Stimulated activated CD8-positive, alpha-beta memory T cell treated with anti-CD3 and anti-CD28 coated beads, Interleukin-4, amount 100 ng/mL, for 1 hour (primary cell): ENCODE results near the gene DOCK6.

Experiments
- DNase-seq, 2 donors: peaks; one replicate each; pipeline ENCODE4 v3.0.0-alpha.2; 2020; ENCODE audit warnings: low read depth in 2 of 2, low spot score in 1 of 2

DOCK6 gene

DNA sequence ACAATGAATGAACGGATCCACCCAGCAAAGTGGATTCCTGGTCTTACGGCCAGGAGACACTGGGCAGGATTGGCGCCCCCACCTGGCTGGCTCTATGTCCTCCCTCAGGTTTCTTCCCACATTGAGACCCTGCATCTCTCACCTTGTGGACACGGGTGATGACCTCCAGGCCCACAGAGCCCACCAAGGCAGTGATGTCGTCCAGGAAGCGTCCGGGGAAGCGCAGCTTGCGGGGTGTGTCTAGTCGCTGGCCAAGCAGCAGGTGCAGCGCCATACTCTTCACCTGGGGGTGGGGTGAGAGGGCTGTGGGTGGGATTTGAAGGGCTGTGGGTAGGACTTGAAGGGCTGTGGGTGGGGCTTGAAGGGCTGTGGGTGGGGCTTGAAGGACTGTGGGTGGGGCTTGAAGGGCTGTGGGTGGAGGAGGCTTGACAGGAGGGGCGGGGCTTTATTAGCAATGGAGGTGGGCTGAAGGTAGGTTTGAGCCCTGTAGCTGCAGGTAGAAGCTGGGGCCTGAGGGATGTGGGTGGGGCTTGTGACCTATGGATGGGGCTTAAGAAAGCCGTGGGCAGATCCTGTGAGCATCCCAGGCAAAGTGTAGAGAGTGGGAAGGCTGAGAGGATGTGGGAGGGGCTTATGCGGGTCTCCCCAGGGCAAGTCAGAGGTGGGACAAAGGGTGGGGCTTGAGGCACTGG lies 35.0 kb downstream of the DOCK6 start:
- no peak for DNase-seq

DNA sequence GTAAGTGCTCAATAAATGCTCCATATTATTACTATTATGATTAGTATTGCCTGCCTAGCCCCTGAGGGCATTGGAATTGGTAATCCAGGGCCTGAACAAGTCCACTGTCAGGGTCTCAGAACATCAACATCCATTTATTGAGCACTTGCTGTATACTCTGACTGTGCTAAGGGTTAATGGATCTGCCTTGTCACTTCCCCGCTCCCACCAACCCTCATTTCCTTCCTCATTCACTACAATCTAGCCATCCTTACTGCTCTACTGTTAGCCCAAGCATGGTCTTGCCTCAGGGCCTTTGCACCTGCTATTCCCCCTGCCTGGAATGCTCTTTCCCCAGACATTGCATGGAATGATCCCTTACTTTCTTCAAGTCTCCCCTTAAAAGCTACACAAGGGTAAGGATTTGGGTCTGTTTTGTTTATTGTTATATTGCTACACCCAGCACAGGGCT lies 35.6 kb downstream of the DOCK6 start:
- DNase-seq = no peak

DNA sequence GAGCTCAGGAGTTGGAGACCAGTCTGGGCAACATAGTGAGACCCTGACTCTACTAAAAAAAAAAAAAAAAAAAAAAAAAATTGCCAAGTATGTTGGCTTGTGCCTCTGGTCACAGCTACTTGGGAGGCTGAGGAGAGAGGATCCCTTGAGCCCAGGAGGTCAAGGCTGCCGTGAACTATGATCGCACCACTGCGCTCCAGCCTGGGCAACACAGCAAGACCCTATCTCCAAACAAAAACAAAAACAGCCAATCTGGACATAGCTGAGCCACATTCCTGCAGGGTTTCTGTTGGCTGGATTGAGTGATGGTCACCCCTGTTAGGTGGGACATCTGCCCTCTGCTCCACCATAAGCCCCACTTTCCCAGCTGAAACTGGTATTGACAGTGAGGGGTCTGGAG lies 36.5 kb downstream of the DOCK6 start:
- no peak for DNase-seq

DNA sequence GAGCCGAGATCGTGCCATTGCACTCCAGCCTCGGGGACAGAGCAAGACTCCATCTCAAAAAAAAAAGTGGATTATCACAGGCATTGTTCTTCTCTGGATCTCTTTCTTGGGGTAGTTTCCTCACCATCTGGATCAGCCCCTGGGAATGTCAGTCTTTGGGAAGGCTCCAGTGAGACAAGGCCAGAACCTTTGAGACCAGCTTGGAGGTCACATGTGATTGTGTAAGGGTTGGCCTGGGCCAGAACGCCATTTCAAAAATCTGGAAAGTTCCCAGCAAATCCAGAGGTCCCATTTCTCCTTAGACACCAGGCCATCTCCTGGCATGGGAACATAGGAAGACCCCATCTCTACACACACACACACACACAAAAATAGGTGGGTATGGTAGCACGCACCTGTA lies 37.2 kb downstream of the DOCK6 start:
- no peak for DNase-seq

DNA sequence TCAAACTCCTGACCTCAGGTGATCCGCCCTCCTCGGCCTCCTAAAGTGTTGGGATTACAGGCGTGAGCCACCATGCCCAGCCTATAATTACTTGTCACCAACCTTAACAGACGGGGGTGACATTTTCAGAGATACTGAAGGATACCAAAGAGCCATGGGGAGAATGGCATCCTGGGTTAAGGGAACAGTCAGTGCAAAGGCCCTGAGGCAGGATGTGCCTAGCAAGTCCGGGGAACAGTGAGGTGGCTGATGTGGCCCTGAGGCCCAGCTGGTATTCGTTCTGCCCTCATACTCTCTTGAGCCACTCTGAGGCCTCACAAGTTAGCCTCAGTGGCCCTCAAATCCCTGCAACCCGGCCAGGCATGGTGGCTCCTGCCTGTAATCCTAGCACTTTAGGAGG lies 37.9 kb downstream of the DOCK6 start:
- DNase-seq = no peak

DNA sequence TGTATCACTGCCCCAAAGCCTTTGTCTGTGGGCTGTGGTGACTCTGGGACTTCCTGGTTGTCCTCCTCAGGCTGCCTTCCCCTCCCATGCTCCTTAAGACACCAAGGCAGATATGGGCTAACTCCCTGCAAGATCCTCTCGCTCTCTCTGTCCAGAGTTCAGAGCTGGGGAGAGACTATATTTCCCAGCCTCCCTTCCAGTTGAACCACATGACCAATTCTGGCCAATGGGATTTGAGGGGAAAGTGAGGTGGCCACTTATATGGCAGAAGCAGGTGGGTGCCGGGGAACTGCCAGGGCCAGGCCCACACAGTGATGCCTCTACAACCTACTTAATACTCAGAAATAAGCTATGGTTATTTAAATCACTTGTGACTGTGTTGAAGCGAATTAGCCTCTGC lies 39.1 kb downstream of the DOCK6 start:
- no peak for DNase-seq

DNA sequence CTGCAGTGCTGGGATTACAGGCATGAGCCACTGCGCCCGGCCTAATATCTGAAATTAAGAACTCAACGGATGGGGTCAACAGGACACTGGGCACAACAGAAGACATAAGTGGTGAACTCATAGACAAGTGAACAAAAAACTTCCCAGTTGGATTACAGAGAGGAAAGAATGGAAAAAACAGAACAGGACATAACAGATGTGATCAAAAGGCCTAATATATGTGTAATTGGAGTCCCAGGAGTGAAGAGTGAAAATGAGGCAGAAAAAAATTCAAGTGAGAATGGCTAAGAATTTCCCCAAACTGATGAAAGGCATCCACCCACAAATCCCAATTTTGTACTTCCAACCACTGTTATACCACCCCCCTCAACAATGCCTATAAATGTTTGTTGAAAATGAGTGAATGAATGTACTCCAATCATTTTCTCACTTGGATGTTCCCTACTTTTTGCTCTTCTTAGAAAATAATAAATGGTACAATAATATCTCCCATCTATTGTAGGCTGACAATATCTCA lies 41.2 kb downstream of the DOCK6 start:
- DNase-seq = no peak

DNA sequence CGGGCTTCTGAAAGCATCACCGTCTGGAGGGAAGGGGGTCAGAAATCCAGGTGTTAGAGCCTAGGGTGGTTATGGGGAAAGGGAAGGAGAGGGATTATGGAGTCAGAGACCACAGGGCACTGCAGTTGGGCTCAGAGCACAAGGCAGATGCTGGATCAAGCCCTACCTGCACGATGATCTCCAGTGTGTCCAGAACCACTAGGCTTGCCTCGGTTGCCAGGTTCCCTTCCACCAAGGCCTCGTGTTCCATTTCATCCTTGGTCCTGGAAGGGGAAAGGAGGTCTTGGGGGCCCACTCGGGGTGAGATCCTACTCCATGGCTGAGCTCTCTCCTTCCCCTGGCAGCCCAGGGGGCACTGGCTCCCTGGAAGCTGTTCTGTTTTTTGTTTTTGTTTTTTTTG lies 47.9 kb downstream of the DOCK6 start:
- no peak for DNase-seq

DNA sequence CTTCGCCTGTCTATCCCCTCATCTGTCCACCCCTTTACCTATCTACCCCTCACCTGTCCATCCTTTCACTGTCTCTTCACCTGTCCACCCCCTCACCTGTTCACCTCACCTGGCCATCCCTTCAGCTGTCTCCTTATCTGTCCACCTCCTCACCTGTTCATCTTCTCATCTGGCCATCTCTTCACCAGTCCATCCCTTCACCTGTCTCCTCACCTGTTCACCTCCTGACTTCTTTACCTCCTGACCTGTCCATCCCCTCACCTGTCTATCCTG lies 51.7 kb downstream of the DOCK6 start:
- DNase-seq = no peak

DNA sequence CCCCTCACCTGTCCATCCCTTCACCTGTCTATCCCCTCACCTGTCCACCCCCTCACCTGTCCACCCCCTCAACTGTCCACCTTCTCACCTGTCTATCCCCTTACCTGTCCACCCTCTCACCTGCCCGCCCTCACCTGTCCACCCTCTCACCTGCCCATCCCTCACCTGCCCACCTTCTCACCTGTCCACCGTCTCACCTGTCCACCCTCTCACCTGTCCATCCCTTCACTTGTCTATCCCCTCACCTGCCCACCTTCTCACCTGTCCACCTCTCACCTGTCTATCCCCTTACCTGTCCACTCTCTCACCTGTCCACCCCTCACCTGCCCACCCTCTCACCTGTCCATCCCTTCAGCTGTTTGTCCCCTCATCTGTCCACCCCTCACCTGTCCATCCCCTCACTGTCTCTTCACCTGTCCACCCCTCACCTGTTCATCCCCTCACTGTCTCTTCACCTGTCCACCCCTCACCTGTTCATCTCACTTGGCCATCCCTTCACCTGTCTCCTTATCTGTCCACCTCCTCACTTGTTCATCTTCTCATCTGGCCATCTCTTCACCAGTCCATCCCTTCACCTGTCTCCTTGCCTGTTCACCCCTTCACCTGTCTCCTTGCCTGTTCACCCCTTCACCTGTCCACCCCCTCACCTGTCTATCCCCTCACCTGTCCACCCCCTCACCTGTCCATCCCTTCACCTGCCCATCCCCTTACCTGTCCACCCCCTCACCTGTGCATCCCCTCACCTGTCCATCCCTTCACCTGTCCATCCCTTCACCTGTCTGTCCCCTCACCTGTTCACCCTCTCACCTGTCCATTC lies 52.3 kb downstream of the DOCK6 start:
- no peak for DNase-seq

DNA sequence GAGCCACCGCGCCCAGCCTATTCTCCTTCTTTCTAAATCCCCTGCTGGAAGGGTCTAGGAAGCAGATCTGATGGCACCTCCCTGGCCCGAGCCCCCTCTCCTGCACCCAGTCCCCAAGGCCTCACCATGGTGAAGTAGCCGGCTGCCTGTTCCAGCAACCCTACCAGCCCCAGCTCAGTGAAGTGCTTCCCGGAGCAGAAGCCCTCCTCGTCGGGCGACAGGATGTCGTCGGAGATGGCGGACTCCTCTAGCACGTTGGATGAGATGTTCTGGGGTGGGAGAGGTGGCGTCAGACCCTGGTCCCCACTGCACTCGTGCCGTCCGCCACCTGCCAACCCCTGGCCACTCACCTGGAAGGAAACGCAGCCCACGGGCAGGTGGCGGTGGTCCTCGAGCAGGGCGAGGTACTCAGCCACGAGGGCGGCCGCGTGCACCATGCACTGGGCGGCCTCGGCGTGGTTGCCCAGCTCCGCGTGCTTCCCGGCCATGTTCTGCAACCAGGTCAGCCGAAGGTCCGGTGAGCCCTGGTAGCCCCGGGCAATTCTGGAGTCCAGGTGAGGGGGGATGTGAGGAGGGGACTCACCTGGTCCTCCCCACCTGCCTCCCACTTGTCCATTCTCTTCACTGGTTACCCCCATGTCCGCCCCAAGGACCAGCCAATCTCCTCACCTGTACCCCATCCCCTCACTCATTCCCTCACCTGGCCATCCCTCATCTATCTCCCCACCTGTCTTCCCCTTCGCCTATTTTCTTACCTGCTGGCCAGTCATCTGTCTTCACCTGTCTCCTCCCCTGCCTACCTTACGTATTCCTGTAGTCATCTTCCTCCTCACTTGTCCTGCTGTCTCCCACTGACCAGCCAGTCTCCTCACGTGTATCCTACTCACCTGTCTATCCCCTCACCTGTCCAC lies 53.5 kb downstream of the DOCK6 start:
- DNase-seq = no peak

DNA sequence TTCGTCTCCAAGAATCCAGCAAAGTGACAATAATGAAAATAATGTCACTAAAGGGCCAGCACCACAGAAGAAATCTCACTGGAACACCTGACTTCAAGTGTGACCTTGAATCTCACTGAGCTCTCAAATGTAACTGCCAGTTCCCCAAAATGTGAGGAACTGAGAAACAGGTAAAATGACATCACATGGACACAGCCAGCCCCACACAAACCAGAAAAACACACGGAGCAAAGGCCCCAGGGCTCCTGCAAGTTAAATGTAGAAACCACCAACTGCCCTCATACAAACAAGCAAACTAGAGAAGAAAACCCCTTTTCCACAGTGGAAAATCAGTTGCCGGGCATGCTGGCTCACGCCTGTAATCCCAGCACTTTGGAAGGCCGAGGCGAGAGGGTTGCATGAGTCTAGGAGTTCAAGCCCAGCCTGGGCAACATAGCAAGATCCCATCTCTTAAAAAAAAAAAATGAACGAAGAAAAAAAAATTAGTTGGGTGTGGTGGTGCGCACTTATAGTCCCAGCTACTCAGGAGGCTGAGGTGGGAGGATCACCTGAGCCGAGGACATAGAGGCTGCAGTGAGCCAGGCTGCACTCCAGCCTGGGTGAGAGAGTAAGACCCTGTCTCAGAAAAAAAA lies 56.3 kb downstream of the DOCK6 start:
- DNase-seq = no peak

DNA sequence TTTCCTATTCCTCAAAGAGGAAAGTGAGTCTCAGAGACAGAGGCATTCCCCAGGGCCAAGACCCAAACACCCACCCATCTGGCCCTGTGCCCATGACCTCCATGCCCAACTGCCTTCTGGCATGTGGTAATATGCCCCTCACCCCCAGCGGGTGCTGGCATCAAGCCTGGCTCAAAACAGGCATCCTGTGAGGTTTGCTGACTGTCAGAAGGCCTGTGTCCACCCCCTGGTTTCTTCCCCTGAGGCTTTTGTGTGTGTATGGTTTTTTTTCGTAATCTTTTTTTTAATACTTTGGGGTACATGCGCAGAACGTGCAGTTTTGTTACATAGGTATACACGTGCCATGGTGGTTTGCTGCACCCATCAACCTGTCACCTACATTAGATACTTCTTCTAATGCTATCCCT lies 57.4 kb downstream of the DOCK6 start:
- no peak for DNase-seq

DNA sequence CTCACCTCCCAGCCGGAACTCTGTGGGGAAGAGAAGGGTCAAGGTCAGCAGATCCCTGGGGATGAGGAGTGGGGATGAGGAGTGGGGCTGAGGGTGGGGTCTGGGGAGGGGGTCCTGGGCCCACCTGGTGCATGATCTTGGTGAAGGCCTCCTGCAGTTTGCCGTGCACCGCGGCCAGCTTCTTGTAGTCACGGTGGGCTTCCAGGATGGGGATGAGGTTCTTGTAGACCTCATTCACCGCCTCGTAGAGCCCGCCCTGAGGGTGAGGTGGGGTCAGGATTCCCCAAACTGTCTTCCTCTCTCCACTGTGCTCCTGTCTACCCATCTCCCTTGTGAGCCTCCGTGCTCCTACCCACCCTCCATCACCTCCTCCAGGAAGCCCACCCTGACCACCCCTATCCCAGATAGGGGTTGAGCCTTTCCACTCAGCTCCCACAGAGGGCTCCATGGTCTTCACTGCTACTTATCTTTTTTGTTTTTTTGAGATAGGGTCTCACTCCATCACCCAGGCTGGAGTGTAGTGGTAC lies 58.2 kb downstream of the DOCK6 start:
- no peak for DNase-seq

DNA sequence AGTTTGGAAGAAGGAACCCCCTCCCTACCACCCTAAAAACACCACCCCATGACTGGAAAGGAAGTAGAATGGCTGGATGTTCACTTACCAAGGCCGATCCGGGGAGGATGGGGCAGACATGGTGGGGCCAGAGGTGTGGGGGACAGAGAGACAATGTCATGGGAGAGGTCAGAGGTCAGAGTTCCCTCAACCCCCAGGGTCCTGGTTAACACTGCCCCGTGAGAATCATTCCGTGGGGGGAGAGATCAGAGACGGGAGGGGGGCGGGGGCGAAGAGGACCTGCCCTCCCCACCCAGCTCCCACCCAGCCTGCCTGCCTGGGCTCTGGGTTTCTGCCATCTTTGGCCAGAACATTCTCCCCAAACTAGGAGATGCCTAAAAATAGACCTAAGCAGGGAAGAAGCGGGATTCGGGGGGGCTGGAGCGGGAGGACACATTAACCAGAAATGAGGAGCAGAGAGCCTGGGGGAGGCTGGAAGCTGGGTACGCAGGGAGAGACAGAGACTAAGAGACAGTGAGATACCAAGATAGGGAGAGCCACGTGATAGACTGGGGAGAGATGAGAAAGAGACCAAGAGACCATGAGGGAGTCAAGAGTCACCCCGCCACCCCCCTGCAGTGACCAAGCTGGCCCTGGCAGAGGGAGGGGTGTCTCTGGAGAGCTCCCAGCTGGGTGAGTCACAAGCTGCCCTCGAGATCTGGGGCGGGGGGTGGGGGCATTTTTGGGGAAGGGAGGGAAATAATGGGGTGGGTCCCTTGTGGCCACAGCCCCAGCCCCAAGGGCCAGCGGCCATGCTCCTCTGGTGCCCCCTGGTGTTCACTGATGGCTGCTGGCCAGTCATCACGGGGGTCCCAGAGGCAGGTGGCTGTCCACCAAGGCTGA lies 58.9 kb downstream of the DOCK6 start:
- no peak for DNase-seq

DNA sequence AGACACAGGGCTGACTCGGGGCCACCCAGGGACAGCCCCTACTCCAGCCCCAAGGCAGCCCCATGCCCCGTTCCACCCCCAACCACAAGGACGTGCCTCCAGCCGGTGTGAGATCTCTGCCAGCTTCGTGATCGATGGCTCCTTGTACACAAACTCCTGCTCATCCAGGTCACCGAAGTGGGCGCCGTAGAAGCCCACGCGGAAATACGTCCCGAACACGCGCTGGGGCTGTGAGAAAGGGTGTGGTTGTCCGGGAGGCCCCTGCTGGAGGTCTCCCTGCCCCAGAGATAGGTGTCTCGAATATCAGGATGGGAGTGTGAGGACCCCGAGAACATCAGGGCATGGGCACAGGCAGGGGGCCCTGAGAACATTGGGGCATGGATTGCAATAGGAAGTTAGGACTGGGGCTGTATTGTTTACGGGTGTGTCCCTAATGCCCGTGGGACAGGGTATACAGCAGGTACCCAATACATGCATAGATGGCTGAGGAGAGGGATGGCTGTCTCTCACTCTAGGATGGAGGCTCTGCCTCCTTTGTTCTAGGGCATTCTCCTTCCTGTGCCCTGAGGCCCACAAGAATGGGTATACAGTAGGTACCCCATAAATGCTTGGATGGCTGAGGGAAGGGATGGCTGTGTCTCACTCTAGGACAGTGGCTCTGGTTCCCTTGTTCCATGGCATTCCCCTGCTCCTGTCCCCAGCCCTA lies 59.7 kb downstream of the DOCK6 start:
- no peak for DNase-seq

DNA sequence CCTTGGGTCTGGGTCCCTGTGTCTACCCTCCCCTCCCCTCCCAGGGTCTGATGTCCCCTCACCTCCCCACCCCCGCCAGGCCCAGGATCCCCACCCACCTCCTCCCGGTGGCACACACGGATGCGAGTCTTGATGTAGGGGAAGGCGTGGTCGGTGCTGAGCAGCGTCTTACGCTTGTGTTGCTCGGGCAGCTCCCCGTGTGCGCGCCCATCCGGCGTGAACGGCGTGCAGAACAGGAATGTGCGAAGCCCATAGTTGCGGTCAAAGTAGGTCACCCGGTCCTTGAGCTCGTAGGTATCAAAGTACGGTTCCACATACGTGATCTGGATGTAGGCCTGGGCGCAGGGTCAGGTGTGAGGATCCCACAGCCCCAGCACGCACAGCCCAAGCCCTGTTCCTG lies 60.5 kb downstream of the DOCK6 start:
- no peak for DNase-seq

DNA sequence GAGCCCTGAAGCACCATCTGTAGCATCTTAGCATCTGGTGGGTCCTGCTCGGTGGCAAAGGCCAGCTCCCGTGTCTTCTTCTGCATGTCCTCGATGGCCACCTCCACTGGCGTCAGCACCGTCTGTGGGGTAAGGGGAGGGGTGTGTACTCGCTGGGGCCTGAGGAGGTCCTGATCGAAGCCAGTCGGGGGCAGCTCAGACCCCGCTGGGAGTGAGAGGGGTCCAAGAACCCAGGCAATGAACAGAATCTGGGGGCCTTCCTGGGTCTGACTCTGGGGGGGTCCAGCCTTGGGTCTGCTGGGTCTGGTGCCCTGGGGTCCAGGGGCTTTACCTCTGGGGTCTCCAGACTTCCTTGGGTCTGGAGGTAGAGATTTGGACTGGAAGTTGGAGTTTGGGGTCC lies 61.4 kb downstream of the DOCK6 start:
- no peak for DNase-seq

DNA sequence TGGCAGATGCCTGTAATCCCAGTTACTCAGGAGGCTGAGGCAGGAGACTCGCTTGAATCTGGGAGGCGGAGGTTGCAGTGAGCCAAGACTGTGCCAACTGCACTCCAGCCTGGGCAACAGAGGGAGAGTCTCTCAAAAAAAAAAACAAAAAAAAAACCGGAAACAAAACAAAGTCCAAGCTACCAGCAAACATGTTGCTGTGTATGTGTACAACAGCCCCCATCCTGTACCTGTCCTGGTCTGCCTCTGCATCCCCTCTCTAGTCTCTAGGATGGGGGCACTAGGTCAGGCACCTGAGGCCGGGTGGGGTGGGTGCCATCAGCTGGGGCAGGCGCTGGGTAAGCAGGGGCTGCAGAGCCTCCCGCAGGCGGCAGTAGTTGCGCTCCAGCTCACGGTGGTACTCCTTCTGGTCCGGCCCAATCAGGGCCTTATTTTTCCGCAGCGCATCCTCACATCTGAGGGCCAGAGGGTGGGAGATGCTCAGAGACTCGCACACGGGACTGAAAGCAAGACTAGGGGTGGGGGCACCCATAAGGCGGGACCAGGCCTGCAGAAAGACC lies 62.2 kb downstream of the DOCK6 start:
- DNase-seq = no peak
